OCI-LY1 (cell line): ENCODE results near the gene NR3C1.

Experiments
- CTCF ChIP-seq: fragments of 200-600 bp; sonication (generic), shearing (Covaris generic); IDR thresholded peaks from 2 replicates; pipeline ENCODE4 v1.5.1; 2017; ENCODE audit warnings: mild to moderate bottlenecking, antibody characterized with exemption, low read length, moderate library complexity, mixed read lengths
- EZH2 ChIP-seq: fragments of 200-600 bp; sonication (generic), shearing (Covaris generic); IDR thresholded peaks from 2 replicates; pipeline ENCODE4 v1.8.0; 2017; ENCODE audit warnings: borderline replicate concordance, mixed run types, mild to moderate bottlenecking, antibody characterized with exemption, low read length, moderate library complexity, mixed read lengths

GRCh38 chr5:143281226-143281625, 122.3 kb downstream of the NR3C1 start:
- TF ChIP-seq CTCF (no peak), EZH2 (no peak)
